ENCODE measurements around the gene TPRKB.
"Not testable (repeated sequence)": the region's sequence is repeated elsewhere in the genome, so short reads cannot be mapped to it uniquely, and the experiment has no call there.

Gene TPRKB

DNA sequence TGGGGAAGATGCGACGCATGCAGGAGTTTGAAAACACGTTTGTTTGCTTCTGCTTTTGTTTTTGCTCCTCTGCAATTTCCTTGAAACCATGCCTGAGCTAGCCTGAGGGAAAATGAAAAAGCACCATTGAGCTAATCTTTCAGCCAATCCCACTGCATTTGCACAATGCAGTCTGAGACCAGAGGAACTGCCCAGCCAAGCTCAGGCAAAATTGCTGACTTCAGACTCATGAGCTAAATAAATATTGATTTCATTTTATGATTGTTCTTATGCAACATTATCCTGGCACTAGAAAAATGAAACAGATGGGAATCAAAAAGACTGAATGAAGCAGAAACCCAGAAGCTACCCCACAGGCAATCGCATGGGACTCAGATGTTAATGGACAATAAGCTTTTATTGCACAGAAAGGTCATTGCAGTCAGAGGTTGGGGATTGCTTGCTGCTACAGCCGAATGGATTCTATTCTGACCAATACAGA lies 37.0 kb downstream of the TPRKB start:
- no peak for DNase-seq (ENCODE audit: low read depth)

DNA sequence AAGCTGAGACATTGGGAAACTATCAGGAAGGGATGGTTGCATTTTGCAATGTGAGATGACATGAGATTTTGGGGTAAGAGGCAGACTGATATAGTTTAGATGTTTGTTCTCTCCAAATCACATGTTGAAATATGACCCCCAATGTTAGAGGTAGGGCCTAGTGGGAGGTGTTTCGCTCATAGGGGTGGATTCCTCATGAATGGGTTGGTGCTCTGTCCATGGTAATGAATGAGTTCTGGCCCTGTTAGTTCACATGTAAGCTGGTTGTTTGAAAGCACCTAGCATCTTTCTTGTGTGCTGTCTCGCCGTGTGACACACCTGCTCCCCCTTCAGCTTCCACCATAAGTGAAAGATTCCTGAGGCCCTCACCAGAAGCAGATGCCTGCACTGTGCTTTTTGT lies 37.7 kb downstream of the TPRKB start:
- DNase-seq (ENCODE audit: low read depth), result no peak

DNA sequence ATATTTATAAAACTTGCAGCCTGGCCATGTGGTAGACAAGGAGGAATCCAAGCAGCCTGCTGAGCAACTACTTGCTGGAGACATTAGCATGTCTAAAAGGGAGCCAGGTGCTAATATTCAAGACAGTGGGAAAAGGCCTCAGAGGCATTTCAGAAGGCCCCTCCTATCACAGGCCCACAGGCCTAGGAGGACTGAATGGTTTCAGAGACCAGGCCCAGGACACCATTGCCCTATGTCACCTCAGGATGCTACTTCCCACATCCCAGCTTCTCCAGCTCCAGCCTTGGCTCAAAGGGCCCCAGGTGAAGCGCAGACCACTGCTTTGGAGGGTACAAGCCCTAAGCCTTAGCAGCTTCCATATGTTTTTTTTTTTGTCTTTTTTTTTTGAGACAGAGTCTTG lies 39.0 kb downstream of the TPRKB start:
- no peak for DNase-seq (ENCODE audit: low read depth)

DNA sequence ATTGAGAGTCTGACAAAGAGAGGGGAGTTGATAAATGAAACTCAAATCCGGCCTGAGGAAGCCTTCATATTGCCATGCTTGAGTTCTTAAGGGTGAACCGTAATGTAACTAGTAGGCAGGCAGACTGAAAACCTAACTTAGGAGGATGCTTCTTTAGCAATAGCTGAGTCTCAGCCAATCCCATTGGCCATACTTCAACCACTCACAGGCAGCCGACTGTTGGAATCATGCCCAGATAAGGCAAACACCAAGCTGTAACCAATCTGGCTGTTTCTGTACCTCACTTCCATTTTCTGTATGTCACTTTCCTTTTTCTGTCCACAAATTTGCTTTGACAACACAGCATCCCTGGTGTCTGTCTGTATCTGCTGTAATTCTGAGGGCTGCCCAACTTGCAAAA lies 39.5 kb downstream of the TPRKB start:
- DNase-seq (ENCODE audit: low read depth), result no peak

DNA sequence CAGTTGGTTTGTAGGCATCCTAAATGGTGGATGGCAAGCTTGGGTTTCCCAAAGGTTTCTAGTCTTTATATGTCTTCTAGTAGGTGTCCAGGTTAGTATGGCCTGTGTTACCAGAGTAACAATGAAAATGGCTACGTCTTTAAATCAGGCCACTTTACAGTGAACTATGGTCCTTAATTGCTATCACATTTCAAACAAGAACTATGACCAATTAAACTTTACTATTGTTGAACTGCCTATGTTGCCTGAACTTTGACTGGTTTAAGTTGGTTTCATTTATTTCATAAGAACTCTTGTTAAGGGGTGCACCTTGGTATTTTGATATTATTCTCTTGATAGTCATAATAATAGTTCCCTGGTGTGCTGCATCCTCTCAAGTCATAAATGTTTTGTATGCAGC lies 40.2 kb downstream of the TPRKB start:
- DNase-seq (ENCODE audit: low read depth), result not testable (repeated sequence)

DNA sequence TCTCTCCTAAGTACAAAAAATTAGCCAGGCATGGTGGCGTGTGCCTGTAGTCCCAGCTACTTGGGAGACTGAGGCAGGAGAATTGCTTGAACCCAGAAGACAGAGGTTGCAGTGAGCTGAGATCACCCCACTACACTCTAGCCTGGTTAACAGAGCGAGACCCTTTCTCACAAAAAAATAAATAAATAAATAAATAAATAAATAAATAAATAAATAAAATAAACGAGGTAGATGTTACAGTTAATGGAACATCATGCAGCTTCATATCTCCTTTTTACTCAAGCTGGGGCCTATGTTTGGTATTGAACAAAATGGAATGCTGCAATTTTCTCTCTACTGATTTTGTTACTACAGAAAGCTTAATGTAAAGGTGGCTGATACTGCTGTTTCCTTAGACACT lies 40.6 kb downstream of the TPRKB start:
- not testable (repeated sequence) for DNase-seq (ENCODE audit: low read depth)

DNA sequence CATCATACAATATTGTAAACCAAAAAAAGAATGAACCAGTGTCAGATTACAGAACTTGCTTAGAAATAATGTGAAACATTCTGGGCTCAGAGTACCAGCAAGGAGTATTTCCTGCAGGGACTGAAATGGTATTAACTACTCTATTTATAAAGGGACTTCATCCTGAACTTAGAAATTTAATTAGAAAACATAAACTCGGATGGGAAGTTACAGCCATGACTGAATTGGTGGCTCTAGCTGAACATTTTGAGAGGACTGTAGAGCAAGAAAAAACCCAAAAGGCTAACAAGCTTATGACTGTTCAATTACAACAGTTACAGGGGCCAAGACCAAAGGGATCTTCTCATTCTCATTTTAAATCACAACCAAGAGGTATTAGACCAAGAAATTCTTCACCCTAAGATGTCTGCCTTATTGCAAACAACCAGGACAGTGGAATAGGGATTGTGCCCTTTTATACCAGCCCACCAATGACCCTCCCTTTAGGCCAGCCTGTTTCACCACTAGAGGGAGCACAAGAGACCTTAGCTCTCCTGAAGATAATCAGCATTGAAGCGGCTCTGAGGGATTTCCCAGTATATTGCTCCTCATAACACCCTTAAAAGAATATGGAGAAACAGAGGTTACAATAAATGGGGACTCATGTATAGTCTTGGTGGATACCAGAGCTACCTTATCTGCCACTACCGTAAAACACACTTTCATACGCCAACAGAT lies 46.6 kb downstream of the TPRKB start:
- peak; percentile 46 for DNase-seq (ENCODE audit: low read depth)

DNA sequence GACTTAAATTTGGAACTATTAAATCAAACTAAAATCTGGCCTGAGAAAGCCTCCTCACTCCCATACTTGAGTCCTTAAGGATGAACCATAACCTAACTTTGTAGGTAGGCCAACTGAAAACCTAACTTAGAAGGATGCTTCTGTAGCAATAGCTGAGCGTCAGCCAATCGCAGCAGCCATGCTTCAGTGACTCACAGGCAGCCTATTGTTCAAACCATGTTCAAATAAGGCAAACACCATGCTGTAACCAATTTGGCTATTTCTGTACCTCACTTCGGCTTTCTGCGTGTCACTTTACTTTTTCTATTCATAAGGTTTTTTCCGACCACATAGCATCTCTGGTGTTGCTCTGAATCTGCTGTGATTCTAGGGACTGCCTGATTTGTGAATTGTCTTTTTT lies 48.7 kb downstream of the TPRKB start:
- not testable (repeated sequence) for DNase-seq (ENCODE audit: low read depth)

DNA sequence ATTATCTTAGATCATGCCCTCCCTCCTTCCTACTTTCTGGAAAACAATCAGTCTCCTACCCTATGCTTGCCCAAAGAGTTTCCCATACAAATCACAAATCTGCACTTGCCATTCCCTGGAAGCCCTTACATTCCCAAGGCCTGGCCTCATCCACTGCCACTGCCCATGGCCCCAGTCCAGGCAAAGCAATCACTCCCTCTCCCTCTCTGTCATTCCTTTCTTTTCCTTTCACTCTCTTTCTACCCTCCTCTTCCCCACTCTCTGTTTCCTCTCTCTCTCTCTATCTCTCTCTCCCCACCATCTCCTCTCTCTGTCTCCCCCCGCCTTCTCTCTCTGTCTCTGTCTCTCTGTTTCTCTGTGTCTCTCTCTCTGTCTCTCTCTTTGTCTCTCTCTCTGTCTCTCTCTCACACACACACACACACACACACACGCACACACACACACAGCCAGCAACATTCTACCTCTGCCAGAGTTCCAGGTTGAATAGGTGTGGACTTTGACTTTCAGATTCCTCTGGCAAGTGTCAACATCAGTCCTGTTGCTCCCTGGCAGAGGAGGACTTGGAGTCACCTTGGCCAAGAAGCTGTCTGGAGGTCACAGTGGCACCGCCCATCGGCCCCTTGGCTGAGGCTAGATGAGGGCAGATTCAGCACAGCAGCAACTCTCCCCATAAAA lies 51.2 kb downstream of the TPRKB start:
- DNase-seq (ENCODE audit: low read depth), result no peak

DNA sequence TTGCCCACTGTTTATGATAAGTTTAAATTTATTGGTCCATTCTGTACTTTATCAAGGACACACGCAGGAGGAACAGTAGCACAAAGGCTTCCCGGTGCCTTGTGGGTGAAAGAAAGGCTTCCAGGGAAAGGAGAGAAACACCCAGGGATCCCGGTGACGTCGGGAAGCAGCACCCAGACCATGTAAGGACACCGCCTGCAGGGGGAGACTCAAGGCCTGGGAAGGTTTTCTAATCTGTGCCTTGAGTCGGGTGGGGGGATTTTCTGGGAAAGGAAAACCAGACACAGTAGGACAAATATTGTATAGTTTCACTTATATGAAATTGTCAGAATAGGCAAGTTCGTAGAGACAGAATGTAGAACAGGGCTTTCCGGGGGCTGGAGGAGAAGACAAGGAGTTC lies 52.2 kb downstream of the TPRKB start:
- DNase-seq (ENCODE audit: low read depth), result peak; percentile 7

DNA sequence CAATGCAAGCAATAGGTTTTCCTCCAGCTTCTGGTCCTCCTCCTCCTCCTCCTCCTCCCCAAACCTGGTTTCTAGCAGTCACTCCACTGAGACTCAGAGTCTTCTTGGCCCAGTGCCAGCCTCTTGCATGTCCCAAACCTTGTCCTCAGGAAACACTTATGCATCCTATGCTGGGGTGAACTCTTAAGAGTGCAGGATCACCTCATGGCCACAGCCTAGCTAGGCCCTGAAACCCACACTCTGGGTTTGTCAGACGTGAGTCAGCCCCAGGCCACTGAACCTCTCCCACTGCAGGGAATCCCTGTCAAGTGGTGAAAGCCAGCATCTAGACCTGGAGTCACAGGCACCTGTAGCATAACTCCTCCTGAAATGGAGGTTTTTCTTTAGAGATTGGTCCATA lies 52.8 kb downstream of the TPRKB start:
- DNase-seq (ENCODE audit: low read depth), result peak; percentile 47

DNA sequence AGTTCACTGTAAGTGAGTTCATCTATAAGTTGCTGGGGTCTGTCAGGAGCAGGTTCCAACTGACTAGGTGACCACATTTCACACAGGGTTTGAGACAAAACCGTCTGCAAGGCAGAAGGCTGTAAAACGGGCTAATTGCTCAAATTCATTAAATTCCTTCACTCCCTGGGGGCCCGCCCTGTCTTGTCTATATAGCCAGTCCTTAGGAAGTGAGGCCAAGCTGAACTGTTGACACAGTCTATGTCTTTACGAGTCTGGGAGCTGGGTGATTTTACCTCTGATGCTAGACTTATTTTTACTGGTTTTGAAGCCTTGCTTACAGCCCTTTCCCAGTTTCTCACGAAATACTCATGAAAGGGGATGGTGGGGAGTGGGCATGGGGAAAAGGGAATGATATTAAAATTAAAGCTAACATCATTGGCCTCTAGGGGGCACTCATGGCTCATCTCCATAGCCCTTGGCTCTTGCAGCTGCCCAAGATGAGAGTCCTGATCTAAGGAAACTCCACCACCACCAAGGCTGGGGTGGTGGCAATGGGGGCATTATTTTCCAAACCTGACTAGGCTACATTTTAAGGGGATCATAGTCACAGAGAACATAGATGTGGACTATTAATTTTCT lies 57.1 kb downstream of the TPRKB start:
- peak; percentile 55 for DNase-seq (ENCODE audit: low read depth)
